ENCODE data around the gene SLC1A2. TPM values are rescaled to one million over a fixed set of nuclear protein-coding genes. Genes with fewer than 3 reads are reported as not detected.

SLC1A2 gene
- polyA plus RNA-seq, 1 experiment = 0.60 TPM

DNA sequence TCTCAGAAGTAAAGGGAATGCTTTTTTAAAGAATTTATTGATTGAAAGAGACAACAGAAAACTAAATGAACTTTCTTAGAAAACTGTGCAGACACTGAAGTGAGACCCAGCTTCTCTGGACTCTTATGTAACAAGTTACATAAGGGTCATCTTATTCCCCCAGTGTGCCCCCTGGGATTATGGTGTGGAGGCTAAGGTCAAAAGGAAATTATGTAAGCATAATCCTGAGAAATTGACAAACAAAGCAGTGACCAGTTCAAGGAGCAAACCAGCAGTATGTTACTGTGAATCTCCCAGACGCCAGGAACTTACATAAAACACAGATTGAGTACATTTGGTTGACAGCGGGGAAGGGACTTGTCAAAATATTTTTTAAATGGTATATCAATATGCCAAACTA is 78.6 kb downstream of the SLC1A2 start:
- TF ChIP-seq, protein P1, sequence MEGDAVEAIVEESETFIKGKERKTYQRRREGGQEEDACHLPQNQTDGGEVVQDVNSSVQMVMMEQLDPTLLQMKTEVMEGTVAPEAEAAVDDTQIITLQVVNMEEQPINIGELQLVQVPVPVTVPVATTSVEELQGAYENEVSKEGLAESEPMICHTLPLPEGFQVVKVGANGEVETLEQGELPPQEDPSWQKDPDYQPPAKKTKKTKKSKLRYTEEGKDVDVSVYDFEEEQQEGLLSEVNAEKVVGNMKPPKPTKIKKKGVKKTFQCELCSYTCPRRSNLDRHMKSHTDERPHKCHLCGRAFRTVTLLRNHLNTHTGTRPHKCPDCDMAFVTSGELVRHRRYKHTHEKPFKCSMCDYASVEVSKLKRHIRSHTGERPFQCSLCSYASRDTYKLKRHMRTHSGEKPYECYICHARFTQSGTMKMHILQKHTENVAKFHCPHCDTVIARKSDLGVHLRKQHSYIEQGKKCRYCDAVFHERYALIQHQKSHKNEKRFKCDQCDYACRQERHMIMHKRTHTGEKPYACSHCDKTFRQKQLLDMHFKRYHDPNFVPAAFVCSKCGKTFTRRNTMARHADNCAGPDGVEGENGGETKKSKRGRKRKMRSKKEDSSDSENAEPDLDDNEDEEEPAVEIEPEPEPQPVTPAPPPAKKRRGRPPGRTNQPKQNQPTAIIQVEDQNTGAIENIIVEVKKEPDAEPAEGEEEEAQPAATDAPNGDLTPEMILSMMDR (IDR thresholded peaks at IDR 0.05; ENCODE audit: insufficient read depth, low read depth, low read length) = no peak
- POLR2A ChIA-PET = interaction anchor here (0.6 kb wide), 1 partner anchor 10 kb away, joined by 3 read pairs; no protein-coding TSS in a partner anchor
- CTCF ChIA-PET = no interaction called here
- Histone ChIP-seq H3K4me3 (ENCODE audit: low read depth, low read length) (no peak overlapping the region), H3K27me3 (ENCODE audit: control insufficient read depth, insufficient read depth, low read length) (no peaks in the 10 kb centered on the region), H3K36me3 (ENCODE audit: control insufficient read depth, insufficient read depth, low read length) (no peaks in the 10 kb centered on the region)
- DNase-seq (ENCODE audit: low read depth) = no peak

DNA sequence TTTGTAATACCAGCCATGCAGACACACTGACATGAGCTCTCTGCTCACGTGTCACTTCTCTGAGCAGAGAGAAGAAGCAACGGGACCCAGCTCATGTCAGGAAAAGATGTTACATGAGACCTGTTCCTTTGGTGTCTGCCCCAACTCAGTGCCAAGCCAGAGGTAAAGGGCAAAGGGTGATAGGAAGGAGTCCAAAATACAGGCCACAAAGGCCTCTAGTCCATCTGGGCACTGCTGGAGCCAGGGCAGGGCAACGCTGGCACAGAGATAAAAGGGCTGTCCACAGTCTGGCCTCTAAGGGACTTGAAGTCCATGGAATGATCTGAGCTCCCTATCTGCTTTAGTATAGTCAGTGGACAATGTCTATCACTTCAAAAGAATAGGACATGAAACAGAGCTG is 79.3 kb downstream of the SLC1A2 start:
- Histone ChIP-seq H3K36me3 (ENCODE audit: control insufficient read depth, insufficient read depth, low read length) (no peaks in the 10 kb centered on the region), H3K4me3 (ENCODE audit: low read depth, low read length) (no peak overlapping the region), H3K27me3 (ENCODE audit: control insufficient read depth, insufficient read depth, low read length) (no peaks in the 10 kb centered on the region)
- no peak for DNase-seq (ENCODE audit: low read depth)
- CTCF ChIA-PET = no interaction called here
- POLR2A ChIA-PET = interaction anchor here (0.6 kb wide), 1 partner anchor 8 kb away, joined by 3 read pairs; no protein-coding TSS in a partner anchor
- TF ChIP-seq, protein P1 (IDR thresholded peaks at IDR 0.05; ENCODE audit: insufficient read depth, low read depth, low read length) = no peak

DNA sequence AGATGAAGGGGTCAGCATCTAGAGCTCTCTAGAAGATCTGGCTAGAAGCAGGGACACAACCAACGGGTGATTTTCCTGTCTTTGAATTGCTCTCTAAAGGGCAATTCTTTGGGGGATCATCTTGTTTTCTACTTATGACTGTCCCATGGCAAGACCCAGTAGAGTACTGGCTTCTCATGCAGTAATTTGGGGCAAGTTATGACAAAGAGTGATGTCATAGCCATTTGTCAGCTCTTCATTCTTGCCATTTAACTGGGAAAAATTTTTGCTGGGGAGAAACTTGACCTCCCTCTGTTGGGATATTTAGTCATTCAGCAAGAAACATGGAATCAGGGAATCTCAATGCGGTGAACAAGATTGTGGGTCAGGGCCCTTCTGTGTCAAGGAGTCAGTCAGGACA is 80.4 kb downstream of the SLC1A2 start:
- Histone ChIP-seq H3K4me3 (ENCODE audit: low read depth, low read length) (no peak overlapping the region), H3K36me3 (ENCODE audit: control insufficient read depth, insufficient read depth, low read length) (no peaks in the 10 kb centered on the region), H3K27me3 (ENCODE audit: control insufficient read depth, insufficient read depth, low read length) (no peaks in the 10 kb centered on the region)
- DNase-seq (ENCODE audit: low read depth) = no peak
- POLR2A ChIA-PET = no interaction called here
- CTCF ChIA-PET = interaction anchor here (1.2 to 1.8 kb wide), 2 partner anchors 11 kb away, joined by 4 to 9 read pairs; no protein-coding TSS in a partner anchor
- TF ChIP-seq, protein P1 (IDR thresholded peaks at IDR 0.05; ENCODE audit: insufficient read depth, low read depth, low read length) = no peak

DNA sequence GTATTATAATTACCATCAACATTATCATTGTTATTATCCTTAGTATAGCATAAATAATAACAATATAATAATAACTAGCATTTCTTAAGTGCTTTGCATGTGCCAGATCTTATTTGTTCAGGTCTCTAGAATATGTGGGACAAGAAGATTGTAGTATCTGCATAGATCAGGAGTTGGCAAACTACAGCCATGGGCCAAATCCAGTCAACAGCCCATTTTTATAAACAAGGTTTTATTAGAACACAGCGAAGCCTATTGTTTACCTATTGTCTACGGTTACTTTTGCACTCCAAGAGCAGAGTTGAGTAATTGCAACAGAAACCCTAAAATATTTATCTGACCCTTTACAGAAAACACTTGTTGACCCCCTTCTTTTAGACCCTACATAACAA is 81.4 kb downstream of the SLC1A2 start:
- CTCF ChIA-PET = interaction anchor here (1.0 to 1.8 kb wide), 4 partner anchors 9 to 12 kb away, joined by 3 to 9 read pairs (median 5); no protein-coding TSS in a partner anchor
- H3K4me3 ChIP-seq (ENCODE audit: low read depth, low read length) = no peak overlapping the region
- no peaks in the 10 kb centered on the region for H3K36me3 ChIP-seq (ENCODE audit: control insufficient read depth, insufficient read depth, low read length)
- H3K27me3 ChIP-seq (ENCODE audit: control insufficient read depth, insufficient read depth, low read length) = no peaks in the 10 kb centered on the region
- TF ChIP-seq, protein P1 (IDR thresholded peaks at IDR 0.05; ENCODE audit: insufficient read depth, low read depth, low read length) = no peak
- no peak for DNase-seq (ENCODE audit: low read depth)
- POLR2A ChIA-PET = no interaction called here

DNA sequence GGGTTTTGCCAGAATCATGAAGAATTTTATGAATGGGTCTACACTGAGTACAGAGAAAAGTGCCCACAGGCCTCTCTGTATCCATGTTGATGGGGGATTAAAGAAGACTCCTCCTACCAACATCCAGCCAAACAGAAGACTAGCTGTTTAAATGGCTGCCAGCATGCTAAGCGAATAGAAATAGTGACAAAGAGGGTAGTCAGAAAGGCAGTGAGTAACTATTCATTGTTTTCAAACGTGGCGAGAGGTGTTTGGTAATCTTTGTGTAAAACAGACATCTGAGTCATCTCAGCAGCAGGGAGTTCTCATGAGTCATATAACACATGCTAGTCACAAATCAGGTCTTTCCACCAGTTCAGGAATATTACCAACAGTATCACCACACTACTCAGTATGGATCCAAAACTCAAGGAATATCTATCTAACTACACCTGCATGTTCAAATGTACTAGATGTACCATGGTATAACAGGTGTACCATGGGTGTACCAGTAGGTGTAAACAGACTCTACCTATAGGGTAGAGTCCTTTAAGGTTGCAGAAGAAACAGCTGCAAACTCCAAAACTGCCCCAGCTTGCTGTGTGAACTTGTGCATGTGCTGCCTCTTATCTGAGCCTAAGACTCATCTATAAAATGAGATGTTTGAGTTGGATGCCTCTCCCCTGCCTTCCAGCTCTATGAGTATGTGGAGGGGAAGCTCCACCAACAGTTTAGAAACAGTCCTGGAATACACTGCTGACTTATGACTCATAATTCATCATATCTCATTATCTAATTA is 82.0 kb downstream of the SLC1A2 start:
- Histone ChIP-seq H3K4me3 (ENCODE audit: low read depth, low read length) (no peak overlapping the region), H3K36me3 (ENCODE audit: control insufficient read depth, insufficient read depth, low read length) (no peaks in the 10 kb centered on the region), H3K27me3 (ENCODE audit: control insufficient read depth, insufficient read depth, low read length) (no peaks in the 10 kb centered on the region)
- TF ChIP-seq, protein P1 (IDR thresholded peaks at IDR 0.05; ENCODE audit: insufficient read depth, low read depth, low read length) = no peak
- CTCF ChIA-PET = interaction anchor here (0.6 to 3.0 kb wide), 9 partner anchors 7 to 118 kb away, joined by 3 to 10 read pairs (median 3); no protein-coding TSS in a partner anchor
- POLR2A ChIA-PET = interaction anchor here (0.6 kb wide), 1 partner anchor 411 kb away, joined by 3 read pairs; no protein-coding TSS in a partner anchor
- DNase-seq (ENCODE audit: low read depth) = peak; percentile 93
